NCI-H1092 treated with DMSO at 0.1 percent for 48 hours (cell line): Measurements from ENCODE around the gene RNF113B.

Experiments used
- DNase-seq: peaks from one replicate; lab custom pipeline; 2025; lab: John Stamatoyannopoulos, UW

Gene RNF113B

GRCh38 chr13:98174307-98174706, 2.8 kb downstream of the RNF113B start:
- peak; percentile 24 for DNase-seq

GRCh38 chr13:98173431-98174152, 3.5 kb downstream of the RNF113B start:
- DNase-seq, result no peak

DNA sequence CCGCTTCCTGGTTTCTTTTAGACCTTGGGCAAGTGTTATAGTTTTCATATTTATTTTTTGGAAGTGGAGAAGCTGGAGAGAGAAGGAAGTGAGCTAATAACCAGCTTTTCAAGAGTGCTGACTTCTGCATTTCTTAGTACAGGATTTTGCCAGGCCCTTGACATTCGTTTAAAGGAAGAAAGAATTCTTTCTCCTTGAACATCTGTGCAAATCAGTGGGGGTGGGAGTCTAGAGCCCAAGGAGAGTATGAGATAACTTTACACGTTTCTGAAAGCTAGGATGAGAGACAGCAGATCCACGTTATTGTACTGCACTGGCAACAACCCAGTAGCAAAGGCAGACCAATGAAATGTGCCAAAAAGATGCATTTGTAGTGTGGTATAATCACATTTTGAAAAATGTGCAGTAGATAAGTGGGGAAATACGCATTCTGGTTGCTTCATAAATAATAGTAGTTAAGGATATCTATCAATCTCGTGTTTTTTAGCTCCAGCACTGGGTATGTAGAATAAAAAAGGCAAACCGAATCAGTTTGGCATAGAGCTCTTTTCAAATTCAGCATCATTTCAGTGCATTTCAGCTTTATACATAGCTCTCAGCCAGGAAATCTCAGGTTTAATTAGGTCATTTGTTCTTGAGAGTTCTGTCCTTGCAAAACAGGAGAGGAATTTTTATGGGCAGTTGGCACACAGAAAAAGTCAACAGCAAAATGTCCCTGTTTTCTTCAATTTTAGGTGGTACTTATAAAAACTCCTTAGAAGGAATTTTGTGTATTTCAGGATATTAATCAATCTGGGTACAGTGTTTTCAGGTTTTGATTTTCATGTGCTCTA, 4.3 kb downstream of the RNF113B start:
- no peak for DNase-seq

DNA sequence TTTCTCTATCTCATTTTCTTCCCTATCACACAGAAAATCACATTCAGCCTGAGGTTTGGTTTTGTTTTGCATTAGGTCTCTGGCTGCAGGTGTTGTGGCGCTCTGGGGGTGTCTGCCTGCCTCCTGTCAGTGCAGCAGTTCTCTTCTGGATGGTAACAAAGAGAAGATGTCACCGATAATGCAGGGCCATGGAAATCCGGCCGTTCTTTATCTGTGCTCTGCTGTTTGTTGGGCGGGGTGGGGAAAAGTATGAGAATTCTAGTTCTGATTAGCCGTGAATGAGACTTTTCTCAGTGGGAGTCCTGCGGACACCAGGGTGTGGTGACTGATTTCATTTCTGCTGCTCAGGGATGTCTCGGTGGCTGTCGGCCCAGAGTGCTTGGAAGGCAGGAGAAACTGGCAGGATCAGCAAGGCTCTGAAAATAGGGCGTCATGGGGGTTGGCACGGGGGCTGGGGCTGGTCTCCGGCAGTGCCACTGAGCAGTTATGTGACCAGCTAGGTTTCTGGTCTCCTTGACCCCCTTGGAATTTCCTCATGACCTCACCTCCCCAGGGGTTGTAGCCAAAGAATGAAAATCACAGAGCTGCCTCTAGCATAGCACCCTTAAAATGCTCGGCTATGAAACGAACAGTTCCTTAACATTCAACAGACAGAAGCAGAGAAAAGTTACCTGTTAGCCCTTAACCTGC, 5.0 kb downstream of the RNF113B start:
- no peak for DNase-seq

DNA sequence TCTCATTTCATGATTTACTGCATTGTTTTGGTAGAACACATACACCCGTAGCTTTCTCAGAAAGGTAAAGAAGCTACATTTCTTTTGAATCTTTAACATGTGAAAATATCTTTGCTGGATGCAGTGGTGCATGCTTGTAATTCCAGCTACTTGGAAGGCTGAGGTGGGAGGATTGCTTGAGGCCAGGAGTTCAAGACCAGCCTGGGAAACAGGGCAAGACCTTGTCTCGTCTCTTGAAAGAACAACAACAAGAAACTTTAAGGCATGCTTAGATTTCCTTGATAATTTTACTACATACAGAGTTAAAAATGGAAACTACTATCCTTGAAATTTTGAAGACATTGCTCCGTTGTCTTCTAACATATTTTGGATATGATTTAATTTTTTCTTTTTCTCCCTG, 7.7 kb downstream of the RNF113B start:
- DNase-seq, result no peak

- no peak for DNase-seq
These were observed 14.1 kb downstream of the RNF113B start for GRCh38 chr13:98162935-98163334.

DNA sequence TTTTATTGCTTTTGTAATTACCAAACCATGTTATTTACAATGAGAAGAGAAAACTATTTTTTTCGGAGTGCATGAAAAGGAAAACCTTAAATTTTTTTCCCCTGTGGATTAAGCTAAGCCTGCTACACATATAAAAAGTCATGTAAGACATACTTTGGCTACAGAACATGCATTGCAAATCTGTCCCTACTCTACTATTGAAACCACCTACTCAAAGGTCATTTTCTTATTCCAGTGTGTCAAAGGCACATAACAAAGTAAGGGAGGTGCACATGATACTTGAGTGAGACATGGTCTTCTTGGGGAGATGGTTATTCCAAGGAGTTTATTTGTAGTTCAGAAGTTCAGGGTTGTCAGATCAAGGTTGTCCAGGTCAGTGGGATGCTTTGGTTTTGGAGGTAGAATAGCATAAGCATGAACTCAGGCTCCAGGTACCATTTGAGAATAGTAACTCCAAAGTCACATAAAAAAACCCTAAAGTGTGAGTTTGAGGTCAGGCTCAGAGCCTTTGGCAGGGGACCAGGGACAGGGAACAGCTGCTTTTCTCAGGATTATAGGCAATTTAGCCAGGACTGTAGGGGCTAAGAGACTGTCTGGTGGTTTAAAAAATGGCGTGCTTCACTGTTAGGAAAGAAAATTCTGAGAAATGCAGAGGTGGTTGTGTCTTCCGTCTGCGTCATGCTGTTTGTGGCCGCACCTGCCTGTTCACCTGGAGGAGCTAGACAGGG, 18.7 kb downstream of the RNF113B start:
- no peak for DNase-seq

GRCh38 chr13:98157609-98158008, 19.5 kb downstream of the RNF113B start:
- DNase-seq, result no peak

DNA sequence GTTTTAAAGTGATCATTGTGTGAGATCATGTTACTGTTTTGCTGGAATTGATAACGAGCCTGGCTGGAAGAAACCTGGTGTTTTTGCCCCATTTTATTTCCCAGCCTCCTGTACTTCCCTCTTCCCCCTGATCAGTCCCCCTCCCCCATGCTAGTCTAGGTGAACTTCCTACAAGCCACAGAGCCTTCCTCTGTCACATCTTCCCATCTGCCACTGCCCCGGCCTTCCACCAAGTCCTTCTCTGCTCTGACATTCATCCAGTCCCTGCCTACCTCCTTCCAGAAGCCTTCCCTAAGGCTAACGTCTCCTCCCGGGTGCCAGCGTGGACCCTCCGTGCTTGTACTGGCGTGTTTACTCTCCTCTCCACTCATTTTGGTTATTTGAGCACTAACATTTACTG, 19.9 kb downstream of the RNF113B start:
- DNase-seq, result no peak

DNA sequence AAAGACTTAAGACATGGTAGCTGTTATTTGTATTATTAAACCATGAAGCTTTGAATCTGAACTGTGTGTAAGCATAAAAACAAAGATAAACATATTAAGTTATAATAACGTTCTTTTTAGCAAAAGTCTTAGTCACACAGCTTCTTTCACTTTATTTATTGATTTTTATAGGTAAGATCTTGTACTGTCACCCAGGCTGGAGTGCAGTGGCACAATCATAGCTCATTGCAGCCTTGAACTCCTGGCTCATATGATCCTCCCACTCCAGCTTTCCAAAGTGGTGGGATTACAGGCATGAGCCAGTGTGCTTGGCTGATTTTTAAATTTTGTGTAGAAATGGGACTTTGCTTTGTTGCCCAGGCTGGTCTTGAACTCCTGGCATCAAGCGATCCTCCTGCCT, 20.8 kb downstream of the RNF113B start:
- DNase-seq, result no peak

DNA sequence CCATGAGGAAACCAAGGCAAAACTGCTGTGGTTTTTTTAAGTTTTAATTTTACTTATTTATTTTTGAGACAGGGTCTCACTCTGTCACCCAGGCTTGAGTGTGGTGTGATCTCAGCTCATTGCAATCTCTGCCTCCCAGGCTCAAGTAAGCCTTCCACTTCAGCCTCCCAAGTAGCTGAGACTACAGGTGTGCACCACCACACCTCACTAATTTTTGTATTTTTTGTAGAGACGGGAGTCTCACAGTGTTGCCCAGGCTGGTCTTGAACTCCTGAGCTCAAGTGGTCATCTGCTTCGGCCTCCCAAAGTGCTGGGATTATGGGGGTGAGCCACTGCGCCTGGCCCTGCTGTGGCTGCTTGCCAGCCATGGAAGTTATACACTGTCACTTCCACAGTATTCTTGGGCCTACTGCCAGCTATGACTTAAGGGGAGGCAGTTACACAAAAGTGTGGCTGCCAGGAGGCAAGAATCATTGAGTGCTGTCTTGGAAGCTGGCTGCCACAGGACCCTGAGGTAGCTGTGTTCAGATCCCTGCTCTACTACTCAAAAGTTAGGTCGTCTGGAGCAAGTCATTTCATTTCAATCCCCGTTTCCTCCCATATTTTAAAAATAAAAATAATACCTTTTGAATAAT, 21.5 kb downstream of the RNF113B start:
- DNase-seq, result no peak

GRCh38 chr13:98150832-98151479, 26.1 kb downstream of the RNF113B start:
- DNase-seq, result no peak

DNA sequence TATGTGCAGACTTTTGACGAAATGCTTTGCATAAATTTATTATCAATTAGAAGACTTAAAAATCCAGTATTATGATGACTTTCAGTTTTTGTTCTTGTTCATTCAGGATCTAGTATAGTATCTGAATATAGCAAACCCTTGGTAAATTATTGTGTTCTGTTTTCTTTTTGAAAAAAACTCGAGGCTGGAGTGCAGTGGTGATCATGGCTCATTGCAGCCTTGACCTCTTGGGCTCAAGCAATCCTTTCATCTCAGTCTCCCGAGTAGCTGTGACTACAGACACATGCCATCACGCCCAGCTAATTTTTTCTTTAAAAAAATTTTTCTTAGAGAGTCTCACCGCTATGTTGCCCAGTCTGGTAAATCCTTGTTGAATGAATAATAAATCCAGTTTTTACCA, 29.5 kb downstream of the RNF113B start:
- DNase-seq, result no peak

DNA sequence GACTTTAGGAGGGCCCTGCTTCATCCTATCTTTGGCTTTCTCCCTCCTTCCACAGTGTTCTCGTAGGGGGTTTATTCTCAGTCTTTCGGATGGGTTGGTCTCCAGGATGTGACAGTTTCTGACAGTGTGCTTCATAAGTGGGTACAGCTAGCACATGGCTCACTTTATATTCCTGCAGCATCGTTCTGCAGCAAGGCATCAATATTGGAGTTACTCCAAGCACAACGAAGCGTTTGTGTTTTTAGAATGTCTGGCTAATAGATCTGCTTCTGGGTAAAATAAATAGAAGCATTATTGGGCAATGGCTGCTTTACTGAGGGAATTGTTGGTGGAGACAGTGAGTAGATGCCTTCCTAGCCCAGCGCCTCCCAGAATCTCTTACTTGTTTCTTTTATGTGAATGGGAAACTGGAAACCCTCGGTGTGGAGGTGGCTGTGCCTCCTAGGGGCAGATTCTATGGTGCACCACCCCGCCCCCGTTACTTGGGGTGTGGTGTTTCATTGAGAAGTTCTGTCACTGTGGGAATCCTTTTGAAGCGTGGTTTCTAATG, 32.2 kb downstream of the RNF113B start:
- DNase-seq, result peak; percentile 65

- DNase-seq, result peak; percentile 55
These were observed 32.9 kb downstream of the RNF113B start for GRCh38 chr13:98144027-98144741.

GRCh38 chr13:98143601-98144026, 33.5 kb downstream of the RNF113B start:
- DNase-seq, result no peak

GRCh38 chr13:98143157-98143553, 33.9 kb downstream of the RNF113B start:
- DNase-seq, result peak; percentile 81

DNA sequence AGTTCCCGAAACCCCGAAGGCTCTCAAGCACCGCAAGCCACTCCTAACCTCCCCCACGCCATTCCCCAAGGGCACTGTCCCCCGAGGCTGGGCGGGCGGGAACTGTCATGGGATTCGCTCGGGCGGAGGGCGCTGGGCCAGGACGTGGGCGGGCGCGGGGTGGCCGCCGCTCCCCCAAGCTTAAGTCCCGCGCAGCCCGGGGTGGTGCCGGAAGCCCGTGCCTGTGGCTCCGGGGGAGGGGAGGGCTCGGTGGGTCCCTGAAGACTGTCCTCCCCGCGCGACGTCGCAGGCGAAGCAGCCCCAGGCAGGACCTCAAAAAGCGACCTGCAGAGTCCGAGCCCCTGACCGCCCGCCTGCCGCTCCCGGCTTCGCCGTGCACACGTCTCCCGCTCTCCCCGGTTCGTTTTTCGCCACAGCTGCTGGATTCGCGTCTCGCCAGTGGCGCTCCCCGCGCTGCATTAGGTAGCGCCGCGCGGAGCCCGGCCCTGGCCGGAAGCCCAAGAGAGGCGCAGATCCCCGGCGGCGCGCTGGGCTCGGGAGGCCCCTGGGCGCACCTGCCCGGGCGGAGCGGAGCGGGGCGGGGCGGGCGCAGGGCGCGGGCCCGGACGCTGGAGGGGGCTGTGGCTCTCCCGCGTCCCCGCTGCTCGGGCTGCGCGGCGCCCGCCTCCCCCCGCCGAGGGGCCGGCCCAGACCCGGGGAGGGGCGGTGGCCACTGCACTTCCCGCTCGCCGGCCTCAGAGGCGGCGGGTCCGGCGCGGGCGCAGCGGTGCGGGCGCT, 34.5 kb downstream of the RNF113B start, which contains the start of gene FARP1:
FARP1 (plus strand) TSS at position 715 of the 777 bp plus-strand sequence. CDS start 70,149 bp downstream, outside the sequence.
- peak; percentile 90 for DNase-seq
